ENCODE results near the gene TDRD10.

DNA sequence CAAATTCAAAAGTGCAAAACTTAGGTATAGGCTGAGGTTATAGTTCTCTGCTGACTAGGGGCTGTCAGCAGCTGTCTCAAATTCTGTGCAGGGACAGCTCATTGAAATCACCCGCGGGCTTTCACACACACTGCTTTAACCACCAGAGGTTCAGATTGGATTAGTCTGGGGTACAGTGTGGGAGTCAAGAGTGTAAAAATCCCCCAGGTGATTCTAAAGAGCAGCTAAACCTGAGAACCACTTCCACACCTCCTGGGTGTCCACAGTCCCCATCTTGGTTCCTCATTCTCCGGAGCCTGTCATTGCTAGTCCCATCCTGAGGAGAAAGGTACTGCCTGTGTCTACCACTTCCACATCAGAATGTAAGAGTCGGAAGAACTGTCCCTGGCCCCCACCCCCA lies 9.9 kb upstream of the TDRD10 start:
- TF ChIP-seq, protein P1, sequence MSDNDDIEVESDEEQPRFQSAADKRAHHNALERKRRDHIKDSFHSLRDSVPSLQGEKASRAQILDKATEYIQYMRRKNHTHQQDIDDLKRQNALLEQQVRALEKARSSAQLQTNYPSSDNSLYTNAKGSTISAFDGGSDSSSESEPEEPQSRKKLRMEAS (IDR thresholded peaks at IDR 0.05): no peak
- TF ChIP-seq, protein P2, sequence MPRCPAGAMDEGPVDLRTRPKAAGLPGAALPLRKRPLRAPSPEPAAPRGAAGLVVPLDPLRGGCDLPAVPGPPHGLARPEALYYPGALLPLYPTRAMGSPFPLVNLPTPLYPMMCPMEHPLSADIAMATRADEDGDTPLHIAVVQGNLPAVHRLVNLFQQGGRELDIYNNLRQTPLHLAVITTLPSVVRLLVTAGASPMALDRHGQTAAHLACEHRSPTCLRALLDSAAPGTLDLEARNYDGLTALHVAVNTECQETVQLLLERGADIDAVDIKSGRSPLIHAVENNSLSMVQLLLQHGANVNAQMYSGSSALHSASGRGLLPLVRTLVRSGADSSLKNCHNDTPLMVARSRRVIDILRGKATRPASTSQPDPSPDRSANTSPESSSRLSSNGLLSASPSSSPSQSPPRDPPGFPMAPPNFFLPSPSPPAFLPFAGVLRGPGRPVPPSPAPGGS (IDR thresholded peaks at IDR 0.05): no peak
- no peak for TF ChIP-seq TP53 (CRISPR knock-in tag; IDR thresholded peaks at IDR 0.05)
- TF ChIP-seq, protein P3, sequence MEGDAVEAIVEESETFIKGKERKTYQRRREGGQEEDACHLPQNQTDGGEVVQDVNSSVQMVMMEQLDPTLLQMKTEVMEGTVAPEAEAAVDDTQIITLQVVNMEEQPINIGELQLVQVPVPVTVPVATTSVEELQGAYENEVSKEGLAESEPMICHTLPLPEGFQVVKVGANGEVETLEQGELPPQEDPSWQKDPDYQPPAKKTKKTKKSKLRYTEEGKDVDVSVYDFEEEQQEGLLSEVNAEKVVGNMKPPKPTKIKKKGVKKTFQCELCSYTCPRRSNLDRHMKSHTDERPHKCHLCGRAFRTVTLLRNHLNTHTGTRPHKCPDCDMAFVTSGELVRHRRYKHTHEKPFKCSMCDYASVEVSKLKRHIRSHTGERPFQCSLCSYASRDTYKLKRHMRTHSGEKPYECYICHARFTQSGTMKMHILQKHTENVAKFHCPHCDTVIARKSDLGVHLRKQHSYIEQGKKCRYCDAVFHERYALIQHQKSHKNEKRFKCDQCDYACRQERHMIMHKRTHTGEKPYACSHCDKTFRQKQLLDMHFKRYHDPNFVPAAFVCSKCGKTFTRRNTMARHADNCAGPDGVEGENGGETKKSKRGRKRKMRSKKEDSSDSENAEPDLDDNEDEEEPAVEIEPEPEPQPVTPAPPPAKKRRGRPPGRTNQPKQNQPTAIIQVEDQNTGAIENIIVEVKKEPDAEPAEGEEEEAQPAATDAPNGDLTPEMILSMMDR (IDR thresholded peaks at IDR 0.05): no peak
- TF ChIP-seq ZFP36 (IDR thresholded peaks at IDR 0.05; ENCODE audit: borderline replicate concordance, partially characterized antibody): no peak
- TF ChIP-seq, protein P4, sequence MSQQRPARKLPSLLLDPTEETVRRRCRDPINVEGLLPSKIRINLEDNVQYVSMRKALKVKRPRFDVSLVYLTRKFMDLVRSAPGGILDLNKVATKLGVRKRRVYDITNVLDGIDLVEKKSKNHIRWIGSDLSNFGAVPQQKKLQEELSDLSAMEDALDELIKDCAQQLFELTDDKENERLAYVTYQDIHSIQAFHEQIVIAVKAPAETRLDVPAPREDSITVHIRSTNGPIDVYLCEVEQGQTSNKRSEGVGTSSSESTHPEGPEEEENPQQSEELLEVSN (IDR thresholded peaks at IDR 0.05; ENCODE audit: borderline replicate concordance, low read depth): no peak
- TF ChIP-seq, protein P5, sequence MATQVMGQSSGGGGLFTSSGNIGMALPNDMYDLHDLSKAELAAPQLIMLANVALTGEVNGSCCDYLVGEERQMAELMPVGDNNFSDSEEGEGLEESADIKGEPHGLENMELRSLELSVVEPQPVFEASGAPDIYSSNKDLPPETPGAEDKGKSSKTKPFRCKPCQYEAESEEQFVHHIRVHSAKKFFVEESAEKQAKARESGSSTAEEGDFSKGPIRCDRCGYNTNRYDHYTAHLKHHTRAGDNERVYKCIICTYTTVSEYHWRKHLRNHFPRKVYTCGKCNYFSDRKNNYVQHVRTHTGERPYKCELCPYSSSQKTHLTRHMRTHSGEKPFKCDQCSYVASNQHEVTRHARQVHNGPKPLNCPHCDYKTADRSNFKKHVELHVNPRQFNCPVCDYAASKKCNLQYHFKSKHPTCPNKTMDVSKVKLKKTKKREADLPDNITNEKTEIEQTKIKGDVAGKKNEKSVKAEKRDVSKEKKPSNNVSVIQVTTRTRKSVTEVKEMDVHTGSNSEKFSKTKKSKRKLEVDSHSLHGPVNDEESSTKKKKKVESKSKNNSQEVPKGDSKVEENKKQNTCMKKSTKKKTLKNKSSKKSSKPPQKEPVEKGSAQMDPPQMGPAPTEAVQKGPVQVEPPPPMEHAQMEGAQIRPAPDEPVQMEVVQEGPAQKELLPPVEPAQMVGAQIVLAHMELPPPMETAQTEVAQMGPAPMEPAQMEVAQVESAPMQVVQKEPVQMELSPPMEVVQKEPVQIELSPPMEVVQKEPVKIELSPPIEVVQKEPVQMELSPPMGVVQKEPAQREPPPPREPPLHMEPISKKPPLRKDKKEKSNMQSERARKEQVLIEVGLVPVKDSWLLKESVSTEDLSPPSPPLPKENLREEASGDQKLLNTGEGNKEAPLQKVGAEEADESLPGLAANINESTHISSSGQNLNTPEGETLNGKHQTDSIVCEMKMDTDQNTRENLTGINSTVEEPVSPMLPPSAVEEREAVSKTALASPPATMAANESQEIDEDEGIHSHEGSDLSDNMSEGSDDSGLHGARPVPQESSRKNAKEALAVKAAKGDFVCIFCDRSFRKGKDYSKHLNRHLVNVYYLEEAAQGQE (IDR thresholded peaks at IDR 0.05): no peak
- TF ChIP-seq MAZ (IDR thresholded peaks at IDR 0.05; ENCODE audit: borderline replicate concordance, low read depth, low read length): no peak
- TF ChIP-seq POLR2A (IDR thresholded peaks at IDR 0.05; ENCODE audit: low read length): no peak
- no peak for TF ChIP-seq RFX5 (IDR thresholded peaks at IDR 0.05)
- no peak for TF ChIP-seq RAD21 (conservative IDR thresholded peaks at IDR 0.05 in 1 of 2, IDR thresholded peaks at IDR 0.05 in 1 of 2)
- no peak for TF ChIP-seq MYC (IDR thresholded peaks at IDR 0.05; ENCODE audit: borderline replicate concordance, low read length)
- TF ChIP-seq, protein P6, sequence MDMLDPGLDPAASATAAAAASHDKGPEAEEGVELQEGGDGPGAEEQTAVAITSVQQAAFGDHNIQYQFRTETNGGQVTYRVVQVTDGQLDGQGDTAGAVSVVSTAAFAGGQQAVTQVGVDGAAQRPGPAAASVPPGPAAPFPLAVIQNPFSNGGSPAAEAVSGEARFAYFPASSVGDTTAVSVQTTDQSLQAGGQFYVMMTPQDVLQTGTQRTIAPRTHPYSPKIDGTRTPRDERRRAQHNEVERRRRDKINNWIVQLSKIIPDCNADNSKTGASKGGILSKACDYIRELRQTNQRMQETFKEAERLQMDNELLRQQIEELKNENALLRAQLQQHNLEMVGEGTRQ (IDR thresholded peaks at IDR 0.05): no peak

Data from A549 (cell line).